HG02571 (cell line): Measurements from ENCODE around the gene CIAPIN1.

Experiments
- ATAC-seq: cut with Tn5 transposase; IDR thresholded peaks from one replicate; pipeline ENCODE4 v1.9.1; 2021; ENCODE audit warnings: mild to moderate bottlenecking, moderate library complexity; ENCODE audit not compliant: unreplicated experiment

Gene CIAPIN1

DNA sequence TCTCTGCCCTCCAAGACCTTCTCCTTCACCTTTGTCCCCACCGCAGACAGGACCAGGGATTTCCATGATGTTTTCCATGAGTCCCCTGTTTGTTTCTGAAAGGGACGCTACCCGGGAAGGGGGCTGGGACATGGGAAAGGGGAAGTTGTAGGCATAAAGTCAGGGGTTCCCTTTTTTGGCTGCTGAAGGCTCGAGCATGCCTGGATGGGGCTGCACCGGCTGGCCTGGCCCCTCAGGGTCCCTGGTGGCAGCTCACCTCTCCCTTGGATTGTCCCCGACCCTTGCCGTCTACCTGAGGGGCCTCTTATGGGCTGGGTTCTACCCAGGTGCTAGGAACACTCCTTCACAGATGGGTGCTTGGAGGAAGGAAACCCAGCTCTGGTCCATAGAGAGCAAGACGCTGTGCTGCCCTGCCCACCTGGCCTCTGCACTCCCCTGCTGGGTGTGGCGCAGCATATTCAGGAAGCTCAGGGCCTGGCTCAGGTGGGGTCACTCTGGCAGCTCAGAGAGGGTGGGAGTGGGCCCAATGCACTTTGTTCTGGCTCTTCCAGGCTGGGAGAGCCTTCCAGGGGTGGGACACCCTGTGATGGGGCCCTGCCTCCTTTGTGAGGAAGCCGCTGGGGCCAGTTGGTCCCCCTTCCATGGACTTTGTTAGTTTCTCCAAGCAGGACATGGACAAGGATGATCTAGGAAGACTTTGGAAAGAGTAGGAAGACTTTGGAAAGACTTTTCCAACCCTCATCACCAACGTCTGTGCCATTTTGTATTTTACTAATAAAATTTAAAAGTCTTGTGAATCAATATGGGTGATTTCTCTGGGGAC is 62.7 kb downstream of the CIAPIN1 start:
- ATAC-seq, result no peak

DNA sequence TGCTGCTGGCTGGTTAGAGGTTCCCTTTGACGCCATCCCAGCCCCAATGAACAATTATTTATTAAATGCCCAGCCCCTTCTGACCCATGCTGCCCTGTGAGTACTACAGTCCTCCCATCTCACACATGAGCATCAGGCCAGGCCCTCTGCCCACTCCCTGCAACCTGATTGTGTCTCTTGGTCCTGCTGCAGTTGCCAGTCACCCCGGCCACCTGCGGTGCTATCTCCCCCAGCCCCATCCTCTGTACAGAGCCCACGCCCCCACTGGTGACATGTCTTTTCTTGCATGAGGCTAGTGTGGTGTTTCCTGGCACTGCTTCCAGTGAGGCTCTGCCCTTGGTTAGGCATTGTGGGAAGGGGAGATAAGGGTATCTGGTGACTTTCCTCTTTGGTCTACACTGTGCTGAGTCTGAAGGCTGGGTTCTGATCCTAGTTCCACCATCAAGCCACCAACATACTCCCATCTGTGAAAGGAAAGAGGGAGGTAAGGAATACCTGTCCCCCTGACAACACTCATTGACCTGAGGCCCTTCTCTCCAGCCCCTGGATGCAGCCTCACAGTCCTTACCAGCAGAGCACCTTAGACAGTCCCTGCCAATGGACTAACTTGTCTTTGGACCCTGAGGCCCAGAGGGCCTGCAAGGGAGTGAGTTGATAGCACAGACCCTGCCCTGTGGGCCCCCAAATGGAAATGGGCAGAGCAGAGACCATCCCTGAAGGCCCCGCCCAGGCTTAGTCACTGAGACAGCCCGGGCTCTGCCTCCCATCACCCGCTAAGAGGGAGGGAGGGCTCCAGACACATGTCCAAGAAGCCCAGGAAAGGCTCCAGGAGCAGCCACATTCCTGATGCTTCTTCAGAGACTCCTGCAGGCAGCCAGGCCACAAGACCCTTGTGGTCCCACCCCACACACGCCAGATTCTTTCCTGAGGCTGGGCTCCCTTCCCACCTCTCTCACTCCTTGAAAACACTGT is 63.6 kb downstream of the CIAPIN1 start:
- ATAC-seq, result no peak

DNA sequence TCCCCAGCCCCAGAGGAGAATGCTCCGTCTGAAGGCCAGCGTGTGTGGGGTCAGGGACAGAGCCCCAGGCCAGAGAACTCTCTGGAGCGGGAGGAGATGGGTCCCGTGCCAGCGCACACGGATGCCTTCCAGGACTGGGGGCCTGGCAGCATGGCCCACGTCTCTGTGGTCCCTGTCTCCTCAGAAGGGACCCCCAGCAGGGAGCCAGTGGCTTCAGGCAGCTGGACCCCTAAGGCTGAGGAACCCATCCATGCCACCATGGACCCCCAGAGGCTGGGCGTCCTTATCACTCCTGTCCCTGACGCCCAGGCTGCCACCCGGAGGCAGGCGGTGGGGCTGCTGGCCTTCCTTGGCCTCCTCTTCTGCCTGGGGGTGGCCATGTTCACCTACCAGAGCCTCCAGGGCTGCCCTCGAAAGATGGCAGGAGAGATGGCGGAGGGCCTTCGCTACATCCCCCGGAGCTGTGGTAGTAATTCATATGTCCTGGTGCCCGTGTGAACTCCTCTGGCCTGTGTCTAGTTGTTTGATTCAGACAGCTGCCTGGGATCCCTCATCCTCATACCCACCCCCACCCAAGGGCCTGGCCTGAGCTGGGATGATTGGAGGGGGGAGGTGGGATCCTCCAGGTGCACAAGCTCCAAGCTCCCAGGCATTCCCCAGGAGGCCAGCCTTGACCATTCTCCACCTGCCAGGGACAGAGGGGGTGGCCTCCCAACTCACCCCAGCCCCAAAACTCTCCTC is 64.5 kb downstream of the CIAPIN1 start:
- ATAC-seq, result no peak

DNA sequence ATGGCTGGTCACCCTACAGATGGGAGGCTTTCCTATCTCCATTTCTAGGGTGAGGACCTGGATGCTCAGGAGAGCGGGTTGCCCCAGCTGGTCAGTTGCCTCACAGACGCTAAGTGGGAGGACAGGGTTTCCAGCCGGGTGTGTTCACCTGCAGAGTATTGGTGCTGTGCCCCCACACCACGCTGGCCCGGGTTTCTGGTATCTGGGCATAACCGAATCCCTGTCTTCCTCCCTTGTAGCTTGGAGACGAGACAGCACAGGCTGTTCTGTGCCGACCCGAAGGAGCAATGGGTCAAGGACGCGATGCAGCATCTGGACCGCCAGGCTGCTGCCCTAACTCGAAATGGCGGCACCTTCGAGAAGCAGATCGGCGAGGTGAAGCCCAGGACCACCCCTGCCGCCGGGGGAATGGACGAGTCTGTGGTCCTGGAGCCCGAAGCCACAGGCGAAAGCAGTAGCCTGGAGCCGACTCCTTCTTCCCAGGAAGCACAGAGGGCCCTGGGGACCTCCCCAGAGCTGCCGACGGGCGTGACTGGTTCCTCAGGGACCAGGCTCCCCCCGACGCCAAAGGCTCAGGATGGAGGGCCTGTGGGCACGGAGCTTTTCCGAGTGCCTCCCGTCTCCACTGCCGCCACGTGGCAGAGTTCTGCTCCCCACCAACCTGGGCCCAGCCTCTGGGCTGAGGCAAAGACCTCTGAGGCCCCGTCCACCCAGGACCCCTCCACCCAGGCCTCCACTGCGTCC is 65.2 kb downstream of the CIAPIN1 start:
- no peak for ATAC-seq

DNA sequence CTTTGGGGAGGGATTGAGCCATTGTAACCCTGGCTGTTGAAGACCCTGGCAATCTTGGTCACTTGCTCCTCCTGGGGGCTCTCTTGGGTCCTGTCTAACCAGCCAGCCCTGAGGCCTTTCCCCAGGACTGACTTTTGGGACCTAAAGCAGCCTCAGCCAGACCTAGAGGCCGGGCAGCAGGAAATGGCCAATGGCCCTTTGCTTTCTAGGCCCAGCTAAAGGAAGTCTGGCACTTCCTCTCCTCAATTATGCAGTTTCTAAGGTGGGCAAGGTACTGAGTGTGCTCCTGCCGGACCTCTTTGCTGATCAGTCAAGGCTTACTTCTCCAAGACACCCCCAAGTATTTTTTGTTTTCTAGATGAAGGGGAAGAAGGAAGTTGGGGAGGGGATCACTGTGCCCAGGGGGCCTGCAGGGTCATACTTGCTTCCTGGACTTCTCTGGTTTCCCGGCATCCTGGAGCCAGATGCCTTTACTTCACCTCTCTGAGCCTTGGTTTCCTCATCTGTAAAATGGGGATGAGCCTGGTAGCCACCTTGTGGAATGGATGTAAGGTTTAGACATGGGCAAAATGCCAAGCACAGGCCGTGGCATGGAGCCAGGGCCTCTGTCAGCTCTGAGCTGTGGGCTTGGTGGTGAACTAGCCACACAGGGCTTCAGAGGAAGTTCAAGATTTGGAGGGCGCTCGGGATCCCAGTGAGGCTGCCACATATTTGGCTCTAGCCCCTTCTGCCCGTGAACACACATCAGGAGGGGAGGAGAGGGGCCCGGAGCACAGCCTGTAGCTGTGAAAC is 66.3 kb downstream of the CIAPIN1 start:
- no peak for ATAC-seq

DNA sequence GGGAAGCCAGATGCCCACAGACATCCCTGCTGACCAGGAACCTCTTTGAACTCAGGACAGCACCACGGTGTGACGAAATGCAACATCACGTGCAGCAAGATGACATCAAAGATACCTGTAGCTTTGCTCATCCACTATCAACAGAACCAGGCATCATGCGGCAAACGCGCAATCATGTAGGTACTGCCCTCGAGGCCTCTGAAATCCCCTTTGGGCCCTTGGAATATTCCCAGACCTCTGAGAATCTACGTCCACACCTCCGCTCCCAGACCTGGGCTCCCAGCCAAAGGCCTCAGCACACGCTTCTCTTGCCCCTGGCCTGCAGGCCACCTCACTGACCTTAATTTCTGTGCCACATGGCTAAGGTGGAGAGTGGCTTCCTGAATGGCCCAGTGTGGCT is 67.6 kb downstream of the CIAPIN1 start:
- no peak for ATAC-seq
